Hepatocyte (in vitro differentiated cells): ENCODE data around the gene IFNA4.
"Not testable (repeated sequence)": the region's sequence is repeated elsewhere in the genome, so short reads cannot be mapped to it uniquely, and the experiment has no call there.

Experiments
- CTCF ChIP-seq: fragments of 200-600 bp; sonication (generic); IDR thresholded peaks from 2 replicates; pipeline ENCODE4 v1.5.1; 2016; ENCODE audit warnings: antibody characterized with exemption, mild to moderate bottlenecking; ENCODE audit not compliant: poor library complexity
- EZH2 ChIP-seq: fragments of 200-600 bp; sonication (generic); IDR thresholded peaks from 2 replicates; pipeline ENCODE4 v1.6.1; 2016; ENCODE audit warnings: antibody characterized with exemption, mild to moderate bottlenecking, borderline replicate concordance

- TF ChIP-seq CTCF, EZH2: not testable (repeated sequence)
Measured at GRCh38 chr9:21217211-21217610, 29.8 kb upstream of the IFNA4 start, which contains the start of gene IFNA16.
